Activated gamma-delta T cell treated with anti-CD3 and anti-CD28 coated beads, Interleukin-2, amount 50 U/mL, for 16 hours (primary cell): ENCODE results near the gene STT3B.

Source experiments
- DNase-seq: peaks from one replicate; pipeline ENCODE4 v3.0.0-alpha.2; 2020; ENCODE audit warnings: low read depth

Gene STT3B

GRCh38 chr3:31521468-31521867 lies 11.3 kb upstream of the STT3B start:
- no peak for DNase-seq

- no peak for DNase-seq
Measured at GRCh38 chr3:31522152-31522551, 10.6 kb upstream of the STT3B start.

GRCh38 chr3:31523543-31523942 lies 9.2 kb upstream of the STT3B start:
- DNase-seq, result no peak

- no peak for DNase-seq
Measured at GRCh38 chr3:31525532-31525931, 7.2 kb upstream of the STT3B start.

GRCh38 chr3:31529421-31529820 lies 3.3 kb upstream of the STT3B start:
- no peak for DNase-seq

- no peak for DNase-seq
Measured at GRCh38 chr3:31530039-31530959, 2.4 kb upstream of the STT3B start.

- DNase-seq, result no peak
Measured at GRCh38 chr3:31530960-31531335, 1.8 kb upstream of the STT3B start.

- DNase-seq, result no peak
Measured at GRCh38 chr3:31531452-31531991, 1.2 kb upstream of the STT3B start.

GRCh38 chr3:31531992-31532586 lies 636 bp upstream of the STT3B start:
- DNase-seq, result peak; percentile 97

- DNase-seq, result peak; percentile 40
Measured at GRCh38 chr3:31533169-31534064, 692 bp downstream of the STT3B start.

GRCh38 chr3:31534065-31534425 lies 1.3 kb downstream of the STT3B start:
- DNase-seq, result no peak

GRCh38 chr3:31536497-31536896 lies 3.8 kb downstream of the STT3B start:
- DNase-seq, result no peak

- no peak for DNase-seq
Measured at GRCh38 chr3:31538801-31539200, 6.1 kb downstream of the STT3B start.

GRCh38 chr3:31539275-31539674 lies 6.5 kb downstream of the STT3B start:
- DNase-seq, result no peak

- no peak for DNase-seq
Measured at GRCh38 chr3:31541089-31541488, 8.4 kb downstream of the STT3B start.

- DNase-seq, result no peak
Measured at GRCh38 chr3:31542246-31542645, 9.5 kb downstream of the STT3B start.

GRCh38 chr3:31543375-31543774 lies 10.7 kb downstream of the STT3B start:
- DNase-seq, result no peak

GRCh38 chr3:31544634-31545033 lies 11.9 kb downstream of the STT3B start:
- no peak for DNase-seq

GRCh38 chr3:31546162-31546561 lies 13.4 kb downstream of the STT3B start:
- no peak for DNase-seq

GRCh38 chr3:31546725-31547124 lies 14.0 kb downstream of the STT3B start:
- no peak for DNase-seq

GRCh38 chr3:31550452-31551251 lies 17.9 kb downstream of the STT3B start:
- no peak for DNase-seq

- no peak for DNase-seq
Measured at GRCh38 chr3:31551646-31552045, 18.9 kb downstream of the STT3B start.
